ENCODE data around the gene LRP1B. TPM values are rescaled to one million over a fixed set of nuclear protein-coding genes. Genes with fewer than 3 reads are reported as not detected.
"Not testable (repeated sequence)": the region's sequence is repeated elsewhere in the genome, so short reads cannot be mapped to it uniquely, and the experiment has no call there.

Gene LRP1B
- total RNA-seq, 1 donor from 2014 or later = not detected

DNA sequence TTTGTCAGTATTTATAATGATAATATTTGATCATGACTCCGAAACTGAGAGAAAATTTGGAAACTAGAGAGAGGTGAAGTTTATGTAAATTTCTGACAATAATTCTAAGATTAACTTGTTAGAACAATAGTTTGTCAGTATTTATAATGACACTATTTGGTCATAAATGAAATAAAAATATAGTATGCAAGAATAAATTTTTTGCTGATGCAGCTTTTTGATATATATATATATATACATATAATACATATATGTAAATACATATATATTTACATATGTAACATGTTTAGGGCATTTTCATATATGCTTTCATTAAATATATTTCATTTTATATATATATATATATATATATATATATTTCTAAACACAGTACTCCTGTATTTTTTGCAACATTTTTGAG, 1158.1 kb downstream of the LRP1B start:
- Mint-ChIP-seq H3K4me3 (no peak overlapping the region), H3K36me3 (ENCODE audit: low read depth) (no peaks in the 10 kb centered on the region), H3K4me1 (no peaks in the 10 kb centered on the region), H3K9me3 (peaks cover 7% of the 10 kb centered on the region), H3K27ac (no peak overlapping the region), H3K27me3 (no peaks in the 10 kb centered on the region)
- ATAC-seq (ENCODE audit: low read depth) (no peak), DNase-seq (no peak)
- ChIA-PET POLR2A (no interaction called here), CTCF (interaction anchor here (0.6 kb wide), 1 partner anchor 81 kb away, joined by 3 read pairs; no protein-coding TSS in a partner anchor)
- TF ChIP-seq, protein P1, sequence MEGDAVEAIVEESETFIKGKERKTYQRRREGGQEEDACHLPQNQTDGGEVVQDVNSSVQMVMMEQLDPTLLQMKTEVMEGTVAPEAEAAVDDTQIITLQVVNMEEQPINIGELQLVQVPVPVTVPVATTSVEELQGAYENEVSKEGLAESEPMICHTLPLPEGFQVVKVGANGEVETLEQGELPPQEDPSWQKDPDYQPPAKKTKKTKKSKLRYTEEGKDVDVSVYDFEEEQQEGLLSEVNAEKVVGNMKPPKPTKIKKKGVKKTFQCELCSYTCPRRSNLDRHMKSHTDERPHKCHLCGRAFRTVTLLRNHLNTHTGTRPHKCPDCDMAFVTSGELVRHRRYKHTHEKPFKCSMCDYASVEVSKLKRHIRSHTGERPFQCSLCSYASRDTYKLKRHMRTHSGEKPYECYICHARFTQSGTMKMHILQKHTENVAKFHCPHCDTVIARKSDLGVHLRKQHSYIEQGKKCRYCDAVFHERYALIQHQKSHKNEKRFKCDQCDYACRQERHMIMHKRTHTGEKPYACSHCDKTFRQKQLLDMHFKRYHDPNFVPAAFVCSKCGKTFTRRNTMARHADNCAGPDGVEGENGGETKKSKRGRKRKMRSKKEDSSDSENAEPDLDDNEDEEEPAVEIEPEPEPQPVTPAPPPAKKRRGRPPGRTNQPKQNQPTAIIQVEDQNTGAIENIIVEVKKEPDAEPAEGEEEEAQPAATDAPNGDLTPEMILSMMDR (IDR thresholded peaks at IDR 0.05) = no peak
- intact Hi-C loops (cut with micrococcal nuclease) = no loop called here

DNA sequence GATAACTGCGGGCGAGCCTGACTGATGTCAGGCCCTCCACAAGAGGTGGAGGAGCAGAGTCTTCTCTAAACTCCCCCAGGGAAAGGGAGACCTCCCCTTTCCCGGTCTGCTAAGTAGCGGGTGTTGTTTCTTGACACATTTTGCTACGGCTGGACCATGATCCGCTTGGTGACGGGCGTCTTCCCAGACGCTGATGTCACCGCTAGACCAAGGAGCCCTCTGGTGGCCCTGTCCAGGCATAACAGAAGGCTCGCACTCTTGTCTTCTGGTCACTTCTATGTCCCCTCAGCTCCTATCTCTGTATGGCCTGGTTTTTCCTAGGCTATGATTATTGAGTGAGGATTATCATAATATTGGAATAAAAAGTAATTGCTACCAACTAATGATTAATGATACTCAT, 1166.5 kb downstream of the LRP1B start:
- ATAC-seq (ENCODE audit: low read depth); H3K27ac Mint-ChIP-seq; H3K9me3 Mint-ChIP-seq; POLR2A ChIA-PET; H3K27me3 Mint-ChIP-seq; intact Hi-C loops (cut with micrococcal nuclease); H3K36me3 Mint-ChIP-seq (ENCODE audit: low read depth); DNase-seq; H3K4me1 Mint-ChIP-seq; H3K4me3 Mint-ChIP-seq; CTCF ChIA-PET: not testable (repeated sequence)

DNA sequence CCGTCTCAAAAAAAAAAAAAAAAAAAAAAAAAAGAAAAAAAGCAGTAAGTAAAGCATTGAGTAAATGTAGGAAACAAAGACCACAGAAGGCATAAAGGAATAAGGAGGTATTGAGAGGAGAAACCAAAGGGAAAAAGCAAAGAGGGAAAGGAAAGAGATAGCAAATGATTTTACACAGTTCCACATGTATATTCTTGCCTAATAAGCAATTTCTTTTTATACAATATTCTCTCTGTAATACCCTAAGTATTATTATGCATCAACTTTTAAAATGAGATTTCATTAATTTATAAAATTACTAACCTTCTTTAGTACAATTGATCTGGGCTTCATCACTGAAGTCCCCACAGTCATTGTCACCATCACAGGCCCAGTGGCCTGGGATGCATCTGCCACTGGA, 1180.9 kb downstream of the LRP1B start:
- DNase-seq (no peak), ATAC-seq (ENCODE audit: low read depth) (no peak)
- Mint-ChIP-seq H3K36me3 (ENCODE audit: low read depth) (no peaks in the 10 kb centered on the region), H3K27me3 (no peaks in the 10 kb centered on the region), H3K9me3 (no peaks in the 10 kb centered on the region), H3K4me3 (no peak overlapping the region), H3K4me1 (no peaks in the 10 kb centered on the region), H3K27ac (no peak overlapping the region)
- POLR2A ChIA-PET = no interaction called here
- CTCF ChIA-PET = no interaction called here
- intact Hi-C loops (cut with micrococcal nuclease) = no loop called here
- TF ChIP-seq, protein P1 (IDR thresholded peaks at IDR 0.05) = no peak

DNA sequence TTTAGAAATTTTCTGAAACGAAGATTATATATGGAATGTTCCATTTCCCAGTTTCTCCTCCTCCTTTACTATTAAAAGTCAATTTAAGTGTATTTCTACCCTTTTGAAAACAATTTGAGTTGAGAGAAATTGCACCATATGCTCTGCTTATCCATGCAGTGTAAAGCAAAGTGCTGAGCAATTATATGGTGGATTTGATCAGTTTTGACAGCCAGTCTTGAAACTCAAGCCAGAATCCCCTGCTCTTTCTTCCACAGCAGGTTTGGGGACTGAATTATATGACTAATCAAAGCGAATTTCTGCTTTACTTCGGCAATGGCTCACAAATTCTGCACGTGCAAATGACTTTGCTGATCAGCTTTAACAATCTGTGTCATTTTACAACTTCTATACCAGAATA, 1183.6 kb downstream of the LRP1B start:
- Mint-ChIP-seq H3K4me3 (no peak overlapping the region), H3K36me3 (ENCODE audit: low read depth) (no peaks in the 10 kb centered on the region), H3K9me3 (no peaks in the 10 kb centered on the region), H3K27me3 (no peaks in the 10 kb centered on the region), H3K27ac (no peak overlapping the region), H3K4me1 (no peaks in the 10 kb centered on the region)
- TF ChIP-seq, protein P1 (IDR thresholded peaks at IDR 0.05) = no peak
- ChIA-PET CTCF (no interaction called here), POLR2A (no interaction called here)
- intact Hi-C loops (cut with micrococcal nuclease) = no loop called here
- ATAC-seq (ENCODE audit: low read depth) = no peak
- DNase-seq = no peak

DNA sequence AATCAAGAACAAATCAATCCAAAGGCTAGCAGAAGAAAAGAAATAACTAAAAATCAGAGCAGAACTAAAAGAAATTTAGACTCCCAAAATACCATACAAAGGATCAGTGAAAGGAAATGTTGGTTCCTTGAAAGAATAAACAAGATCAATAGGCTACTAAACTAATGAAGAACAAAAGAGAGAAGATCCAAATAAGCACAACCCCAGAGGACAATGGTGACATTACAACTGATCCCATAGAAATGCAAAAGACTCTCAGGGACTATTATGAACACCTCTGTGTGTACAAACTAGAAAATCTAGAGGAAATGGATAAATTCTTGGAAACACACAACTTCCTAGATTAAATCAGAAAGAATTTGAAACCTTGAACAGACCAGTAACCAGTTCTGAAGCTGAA, 1186.9 kb downstream of the LRP1B start:
- intact Hi-C loops (cut with micrococcal nuclease) = no loop called here
- Mint-ChIP-seq H3K36me3 (ENCODE audit: low read depth) (no peaks in the 10 kb centered on the region), H3K4me1 (no peaks in the 10 kb centered on the region), H3K4me3 (no peak overlapping the region), H3K27ac (no peak overlapping the region), H3K9me3 (no peaks in the 10 kb centered on the region), H3K27me3 (no peaks in the 10 kb centered on the region)
- TF ChIP-seq, protein P1 (IDR thresholded peaks at IDR 0.05) = no peak
- ChIA-PET POLR2A (no interaction called here), CTCF (no interaction called here)
- DNase-seq (no peak), ATAC-seq (ENCODE audit: low read depth) (no peak)

DNA sequence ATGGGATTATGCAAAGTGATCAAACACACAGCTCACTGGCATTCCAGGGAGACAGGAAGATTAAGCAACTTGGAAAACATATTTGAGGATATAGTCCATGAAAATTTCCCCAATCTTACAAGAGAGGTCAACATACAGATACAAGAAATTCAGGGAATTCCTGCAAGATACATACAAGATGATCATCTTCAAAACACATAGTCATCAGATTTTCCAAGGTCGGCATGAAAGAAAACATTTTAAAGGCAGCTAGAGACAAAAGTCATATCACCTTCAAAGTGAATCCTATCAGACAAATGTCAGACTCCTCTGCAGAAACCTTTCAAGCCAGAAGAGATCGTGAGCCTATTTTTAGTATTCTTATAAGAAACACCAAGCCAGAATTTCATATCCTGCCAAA, 1188.5 kb downstream of the LRP1B start:
- no peaks in the 10 kb centered on the region for H3K27me3 Mint-ChIP-seq
- no peaks in the 10 kb centered on the region for H3K9me3 Mint-ChIP-seq
- TF ChIP-seq, protein P1 (IDR thresholded peaks at IDR 0.05) = no peak
- DNase-seq = no peak
- ATAC-seq (ENCODE audit: low read depth) = no peak
- H3K4me1 Mint-ChIP-seq = no peaks in the 10 kb centered on the region
- H3K4me3 Mint-ChIP-seq = no peak overlapping the region
- POLR2A ChIA-PET = no interaction called here
- no peak overlapping the region for H3K27ac Mint-ChIP-seq
- intact Hi-C loops (cut with micrococcal nuclease) = no loop called here
- CTCF ChIA-PET = no interaction called here
- no peaks in the 10 kb centered on the region for H3K36me3 Mint-ChIP-seq (ENCODE audit: low read depth)

Data from activated B cell treated with CpG ODN at 0.5 μM for 24 hours (primary cell).